ENCODE measurements around the gene NUTM2G. TPM values are rescaled to one million over a fixed set of nuclear protein-coding genes. Genes with fewer than 3 reads are reported as not detected.
A peak's percentile ranks its signal among the peaks of the same experiment; 100 is the strongest.
"Not testable (repeated sequence)": the region's sequence is repeated elsewhere in the genome, so short reads cannot be mapped to it uniquely, and the experiment has no call there.

Gene NUTM2G
- total and polyA plus RNA-seq, 10 donors, result not detected

GRCh38 chr9:96925587-96925986, 3.1 kb upstream of the NUTM2G start:
- H3K27ac ChIP-seq; H3K36me3 ChIP-seq; H3K4me1 ChIP-seq; H3K27me3 ChIP-seq (replicated peaks in 1 of 7); H3K9me3 ChIP-seq; intact Hi-C loops (cut with DNase I; ENCODE audit: low total_unique reads); DNase-seq; H3K4me3 ChIP-seq: not testable (repeated sequence)
- WGBS, 5 donors, result 80 to 99% (median 96%) methylated on average over 4 to 5 of the region's 5 CpGs

- WGBS, 5 donors, result 65 to 86% (median 78%) methylated on average over 9 to 12 of the region's 13 CpGs
- H3K36me3 ChIP-seq; H3K4me3 ChIP-seq; H3K9me3 ChIP-seq; H3K27ac ChIP-seq; DNase-seq; H3K27me3 ChIP-seq (replicated peaks in 1 of 7); H3K4me1 ChIP-seq; intact Hi-C loops (cut with DNase I; ENCODE audit: low total_unique reads): not testable (repeated sequence)
- TF ChIP-seq POLR2AphosphoS5 (IDR thresholded peaks at IDR 0.05), result peak in 2 of 3 donors; percentile 6 to 15
Observed at GRCh38 chr9:96931665-96932064, 3.0 kb downstream of the NUTM2G start.

GRCh38 chr9:96934097-96934496, 5.5 kb downstream of the NUTM2G start:
- H3K4me1 ChIP-seq; H3K9me3 ChIP-seq; H3K4me3 ChIP-seq; H3K27me3 ChIP-seq (replicated peaks in 1 of 7); H3K36me3 ChIP-seq; DNase-seq; intact Hi-C loops (cut with DNase I; ENCODE audit: low total_unique reads); H3K27ac ChIP-seq: not testable (repeated sequence)
- 90 to 96% (median 94%) methylated on average over 8 to 10 of the region's 14 CpGs for WGBS, 5 donors

- DNase-seq; H3K27me3 ChIP-seq (replicated peaks in 1 of 7); H3K9me3 ChIP-seq; H3K27ac ChIP-seq; intact Hi-C loops (cut with DNase I; ENCODE audit: low total_unique reads); H3K4me1 ChIP-seq; H3K4me3 ChIP-seq; H3K36me3 ChIP-seq: not testable (repeated sequence)
- 96 to 100% (median 99%) methylated on average over 3 to 5 of the region's 5 CpGs; no CpG with 5 or more reads in 2 of the 5 donors for WGBS, 5 donors
Observed at GRCh38 chr9:96934706-96935105, 6.1 kb downstream of the NUTM2G start.

GRCh38 chr9:96935401-96935800, 6.8 kb downstream of the NUTM2G start:
- H3K36me3 ChIP-seq; H3K4me1 ChIP-seq; H3K27me3 ChIP-seq (replicated peaks in 1 of 7); H3K9me3 ChIP-seq; intact Hi-C loops (cut with DNase I; ENCODE audit: low total_unique reads); DNase-seq; H3K4me3 ChIP-seq; H3K27ac ChIP-seq: not testable (repeated sequence)
- peak in 1 of 3 donors; percentile 14 for TF ChIP-seq POLR2AphosphoS5 (IDR thresholded peaks at IDR 0.05)
- WGBS, 5 donors, result 84 to 97% (median 93%) methylated on average over 10 to 15 of the region's 15 CpGs

GRCh38 chr9:96937442-96937841, 8.8 kb downstream of the NUTM2G start:
- H3K9me3 ChIP-seq; DNase-seq; H3K27ac ChIP-seq; H3K36me3 ChIP-seq; intact Hi-C loops (cut with DNase I; ENCODE audit: low total_unique reads); H3K4me1 ChIP-seq; H3K4me3 ChIP-seq; H3K27me3 ChIP-seq (replicated peaks in 1 of 7): not testable (repeated sequence)
- WGBS, 5 donors, result 80 to 100% (median 89%) methylated on average over 2 to 3 of the region's 3 CpGs; no CpG with 5 or more reads in 1 of the 5 donors

- H3K27ac ChIP-seq; H3K27me3 ChIP-seq (replicated peaks in 1 of 7); H3K4me1 ChIP-seq; H3K9me3 ChIP-seq; H3K36me3 ChIP-seq; H3K4me3 ChIP-seq; DNase-seq; intact Hi-C loops (cut with DNase I; ENCODE audit: low total_unique reads): not testable (repeated sequence)
- WGBS, 5 donors, result 100% methylated on average over 1 of the region's 10 CpGs; no CpG with 5 or more reads in 4 of the 5 donors
Observed at GRCh38 chr9:96938957-96939665, 10.5 kb downstream of the NUTM2G start.

GRCh38 chr9:96940982-96941381, 12.3 kb downstream of the NUTM2G start:
- H3K9me3 ChIP-seq; DNase-seq; H3K27ac ChIP-seq; H3K4me3 ChIP-seq; H3K4me1 ChIP-seq; H3K27me3 ChIP-seq (replicated peaks in 1 of 7); intact Hi-C loops (cut with DNase I; ENCODE audit: low total_unique reads): not testable (repeated sequence)
- H3K36me3 ChIP-seq, result peaks cover 0 to 16% (median 0%) of the 10 kb centered on the region in 6 donors
- WGBS, 5 donors, result 64 to 87% methylated on average over 4 of the region's 7 CpGs; no CpG with 5 or more reads in 3 of the 5 donors

- WGBS, 5 donors, result 100% methylated on average over 2 to 3 of the region's 8 CpGs; no CpG with 5 or more reads in 2 of the 5 donors
- H3K27ac ChIP-seq; H3K4me3 ChIP-seq; H3K9me3 ChIP-seq; intact Hi-C loops (cut with DNase I; ENCODE audit: low total_unique reads); H3K4me1 ChIP-seq; H3K27me3 ChIP-seq (replicated peaks in 1 of 7); DNase-seq: not testable (repeated sequence)
- H3K36me3 ChIP-seq, result peaks cover 0 to 23% (median 0%) of the 10 kb centered on the region in 6 donors
Observed at GRCh38 chr9:96941628-96942027, 13.0 kb downstream of the NUTM2G start.

- H3K27me3 ChIP-seq (replicated peaks in 1 of 7); DNase-seq; H3K4me3 ChIP-seq; H3K9me3 ChIP-seq; H3K27ac ChIP-seq; intact Hi-C loops (cut with DNase I; ENCODE audit: low total_unique reads); H3K4me1 ChIP-seq: not testable (repeated sequence)
- peaks cover 0 to 26% (median 0%) of the 10 kb centered on the region in 6 donors for H3K36me3 ChIP-seq
- 86% methylated on average over 1 of the region's 4 CpGs; no CpG with 5 or more reads in 4 of the 5 donors for WGBS, 5 donors
Observed at GRCh38 chr9:96942181-96942580, 13.5 kb downstream of the NUTM2G start.

- peaks cover 0 to 41% (median 4%) of the 10 kb centered on the region in 6 donors for H3K36me3 ChIP-seq
- H3K4me1 ChIP-seq; H3K4me3 ChIP-seq; H3K27me3 ChIP-seq (replicated peaks in 1 of 7); intact Hi-C loops (cut with DNase I; ENCODE audit: low total_unique reads); DNase-seq; H3K27ac ChIP-seq; H3K9me3 ChIP-seq: not testable (repeated sequence)
- WGBS, 5 donors, result 94 to 95% methylated on average over 1 of the region's 1 CpG; no CpG with 5 or more reads in 3 of the 5 donors
Observed at GRCh38 chr9:96949346-96949745, 20.7 kb downstream of the NUTM2G start.
